GM23248 (cell line): ENCODE data around the gene GNG14.

ENCODE experiments used
- EZH2 ChIP-seq: fragments of 200-600 bp; sonication (generic); IDR thresholded peaks from 2 replicates; pipeline ENCODE4 v1.6.1; 2018; ENCODE audit warnings: antibody characterized with exemption, mild to moderate bottlenecking; ENCODE audit not compliant: insufficient read depth, poor library complexity, severe bottlenecking
- EZH2phosphoT487 ChIP-seq: fragments of 200-600 bp; sonication (generic); IDR thresholded peaks from 2 replicates; pipeline ENCODE4 v1.6.1; 2018; ENCODE audit warnings: antibody characterized with exemption, moderate library complexity, mild to moderate bottlenecking, low read depth; ENCODE audit not compliant: insufficient read depth

GRCh38 chr19:12701596-12702282 lies 13.9 kb downstream of the GNG14 start:
- TF ChIP-seq EZH2phosphoT487 (no peak), EZH2 (no peak)
